NCI-H446 (cell line): ENCODE measurements around the gene MFN2.
A peak's percentile ranks its signal among the peaks of the same experiment; 100 is the strongest.
"Not testable (repeated sequence)": the region's sequence is repeated elsewhere in the genome, so short reads cannot be mapped to it uniquely, and the experiment has no call there.

Source experiments
- DNase-seq, 2 experiments: peaks; one replicate each; lab custom pipeline; 2025; lab: John Stamatoyannopoulos, UW

The MFN2 gene

GRCh38 chr1:11979851-11980675 is at the start of gene MFN2:
Gene MFN2, plus strand, starts transcription at chr1:11980444. Its CDS starts 8,725 bp downstream, at chr1:11989169.
- peak; percentile 98 to 99 for DNase-seq

- no peak for DNase-seq
Observed at GRCh38 chr1:11930571-11931445, 49.4 kb upstream of the MFN2 start.

- DNase-seq, result no peak
Observed at GRCh38 chr1:11931845-11932244, 48.4 kb upstream of the MFN2 start.

DNA sequence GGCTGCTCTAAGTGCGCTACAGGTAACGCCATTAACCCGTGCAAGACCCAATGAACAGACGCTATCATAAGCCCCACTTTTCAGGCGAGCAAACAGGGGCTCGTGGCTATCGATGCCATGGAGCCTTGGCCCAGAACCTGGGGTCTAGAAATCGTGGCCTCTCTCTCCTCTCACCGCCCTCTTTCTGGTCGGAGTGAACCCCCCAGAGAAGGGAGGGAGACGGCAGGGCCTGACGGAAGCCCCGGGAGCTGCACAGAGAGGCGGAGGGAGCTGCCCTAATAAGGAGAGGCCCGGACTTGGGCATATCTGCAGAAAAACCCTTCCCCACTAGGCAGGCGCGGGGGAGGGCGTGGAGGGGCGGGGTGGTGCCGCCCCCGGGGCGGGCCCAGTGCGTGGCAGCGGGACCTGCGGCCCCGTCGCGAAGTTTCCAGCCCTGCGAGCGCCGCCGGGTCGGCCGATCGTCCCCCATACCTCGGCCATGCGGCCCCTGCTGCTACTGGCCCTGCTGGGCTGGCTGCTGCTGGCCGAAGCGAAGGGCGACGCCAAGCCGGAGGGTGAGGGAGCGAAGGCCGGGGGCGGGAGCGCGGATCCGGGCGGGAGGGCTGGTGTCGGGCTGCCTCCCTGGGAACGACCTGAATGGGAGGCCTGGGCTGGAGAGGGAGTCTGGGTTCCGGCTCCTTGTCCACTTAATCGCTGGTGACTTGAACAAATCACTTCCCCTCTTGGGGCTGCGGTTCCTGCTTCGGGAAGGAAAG is 45.8 kb upstream of the MFN2 start, which contains the start of gene PLOD1:
TSS of gene PLOD1 (plus strand) at position 416 of the 755 bp plus-strand sequence. CDS start at position 479, 63 bp downstream.
- peak; percentile 70 to 90 for DNase-seq

DNA sequence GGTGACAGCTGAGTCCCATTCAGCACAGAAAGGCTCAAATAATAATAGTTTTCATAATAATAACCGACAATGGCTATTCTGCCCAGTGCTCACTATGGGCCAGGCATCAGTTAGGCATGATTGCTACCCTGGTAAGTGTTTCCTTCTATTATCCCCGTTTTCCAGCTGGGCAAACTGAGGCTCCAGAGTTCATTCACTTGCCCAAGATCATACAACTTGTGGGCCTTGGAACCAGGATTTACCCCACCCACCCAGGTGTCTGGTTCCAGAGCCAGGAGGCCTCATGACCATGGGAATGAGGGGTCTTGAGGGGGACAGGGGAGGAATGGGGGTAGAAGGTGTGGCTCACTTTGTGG is 45.2 kb upstream of the MFN2 start:
- DNase-seq, result no peak

GRCh38 chr1:11935733-11936132 is 44.5 kb upstream of the MFN2 start:
- not testable (repeated sequence) for DNase-seq

GRCh38 chr1:11938722-11939526 is 41.3 kb upstream of the MFN2 start:
- DNase-seq, result peak in 1 of 2 experiments; percentile 60

DNA sequence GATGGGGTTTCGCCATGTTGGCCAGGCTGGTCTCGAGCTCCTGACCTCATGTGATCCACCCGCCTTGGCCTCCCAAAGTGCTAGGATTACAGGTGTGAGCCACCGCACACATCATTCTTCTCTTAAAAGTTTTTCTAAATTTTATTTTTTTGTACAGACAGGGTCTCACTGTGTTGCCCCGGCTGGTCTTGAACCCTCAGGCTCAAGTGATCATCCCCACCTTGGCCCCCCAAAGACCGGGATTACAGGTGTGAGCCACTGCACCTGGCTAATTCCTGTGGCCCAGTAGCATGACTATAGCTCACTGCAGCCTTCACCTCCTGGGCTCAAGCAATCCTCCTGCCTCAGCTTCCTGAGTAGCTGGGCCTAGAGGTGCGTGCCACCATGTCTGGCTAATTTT is 40.5 kb upstream of the MFN2 start:
- DNase-seq, result not testable (repeated sequence)

DNA sequence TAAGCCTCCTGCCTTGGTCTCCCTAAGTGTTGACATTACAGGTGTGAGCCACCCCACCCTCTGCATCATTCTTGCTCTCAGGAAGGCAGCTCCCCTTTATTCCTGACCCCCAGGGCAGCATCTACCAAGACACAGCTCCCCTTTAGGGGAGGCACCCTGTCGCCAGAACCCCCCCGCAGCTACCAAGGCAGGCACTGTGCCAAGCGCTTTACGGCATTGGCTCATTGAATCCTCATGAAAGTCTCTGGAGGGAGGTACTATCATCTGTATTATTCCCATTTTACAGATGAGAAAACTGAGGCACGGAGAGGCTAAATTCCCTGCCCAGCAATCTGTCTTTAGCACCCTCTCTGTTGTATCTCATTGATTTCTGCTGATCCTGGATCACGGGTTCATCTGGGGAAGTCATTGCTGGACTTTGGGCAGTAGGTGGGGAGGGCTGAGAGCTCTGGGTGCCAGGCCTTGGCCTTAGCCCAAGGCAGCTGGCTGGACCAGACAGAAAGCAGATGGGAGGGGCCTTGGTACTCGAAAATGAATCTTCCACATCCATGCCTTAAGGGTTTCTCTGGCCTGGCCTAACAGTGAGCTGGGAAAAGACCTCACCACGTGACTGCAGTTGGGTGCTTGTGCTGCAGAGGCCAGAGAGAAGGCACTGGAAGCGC is 39.9 kb upstream of the MFN2 start:
- peak; percentile 33 to 85 for DNase-seq

DNA sequence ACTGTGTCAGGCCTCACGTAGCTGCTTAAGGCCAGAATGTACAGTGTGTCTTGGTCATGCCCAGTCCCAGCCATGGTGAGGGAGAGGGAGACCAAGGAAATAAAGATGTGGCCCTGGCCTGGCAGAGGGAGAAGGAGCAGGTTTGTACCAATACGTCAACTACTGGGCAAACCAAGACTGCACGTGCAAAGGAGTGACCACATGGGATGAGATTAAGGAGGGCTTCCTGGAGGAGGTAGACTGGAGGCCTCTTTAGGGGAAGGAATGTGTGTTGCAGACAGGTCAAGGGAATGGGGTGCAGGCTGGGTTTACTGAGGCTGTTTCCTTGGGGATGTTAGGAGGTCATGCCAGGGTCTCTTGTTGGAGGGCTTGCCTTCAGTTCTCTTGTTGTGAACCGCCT is 38.0 kb upstream of the MFN2 start:
- DNase-seq, result no peak

DNA sequence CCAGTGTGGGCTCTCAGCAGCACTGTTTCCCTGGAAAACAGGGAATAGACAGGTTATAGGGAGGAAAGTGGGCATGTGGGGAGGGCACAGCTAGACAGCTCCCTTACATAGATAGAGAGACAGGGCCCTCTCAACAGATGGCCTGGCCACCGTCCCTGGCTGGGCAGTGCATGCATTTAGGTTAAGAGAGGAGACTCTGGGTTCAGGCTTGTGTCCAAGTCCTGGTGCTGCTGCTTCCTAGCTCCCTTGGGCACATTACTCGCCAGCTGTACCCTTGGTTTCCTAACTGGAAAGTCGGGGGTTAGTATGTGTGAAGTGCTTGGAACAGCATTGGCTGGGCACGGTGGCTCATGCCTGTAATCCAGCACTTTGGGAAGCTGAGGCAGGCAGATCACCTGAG is 36.6 kb upstream of the MFN2 start:
- DNase-seq, result peak in 1 of 2 experiments; percentile 87

GRCh38 chr1:11944358-11944931 is 35.8 kb upstream of the MFN2 start:
- DNase-seq, result peak in 1 of 2 experiments; percentile 25

DNA sequence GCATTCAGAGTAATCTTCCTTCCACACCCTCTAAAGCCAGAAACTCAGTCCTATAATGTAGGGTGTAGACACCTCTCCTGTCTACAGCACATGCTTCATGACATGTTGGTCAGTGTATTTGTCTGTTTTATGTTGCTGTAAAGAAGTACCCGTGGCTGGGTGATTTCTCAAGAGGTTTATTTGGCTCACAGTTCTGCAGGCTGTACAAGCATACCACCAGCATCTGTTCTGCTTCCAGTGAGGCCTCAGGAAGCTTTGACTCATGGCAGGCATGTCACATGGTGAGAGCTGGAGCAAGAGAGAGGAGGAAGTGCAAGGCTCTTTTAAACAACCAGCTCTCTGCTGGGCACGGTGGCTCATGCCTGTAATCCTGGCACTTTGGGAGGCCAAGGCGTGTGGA is 33.6 kb upstream of the MFN2 start:
- no peak for DNase-seq

DNA sequence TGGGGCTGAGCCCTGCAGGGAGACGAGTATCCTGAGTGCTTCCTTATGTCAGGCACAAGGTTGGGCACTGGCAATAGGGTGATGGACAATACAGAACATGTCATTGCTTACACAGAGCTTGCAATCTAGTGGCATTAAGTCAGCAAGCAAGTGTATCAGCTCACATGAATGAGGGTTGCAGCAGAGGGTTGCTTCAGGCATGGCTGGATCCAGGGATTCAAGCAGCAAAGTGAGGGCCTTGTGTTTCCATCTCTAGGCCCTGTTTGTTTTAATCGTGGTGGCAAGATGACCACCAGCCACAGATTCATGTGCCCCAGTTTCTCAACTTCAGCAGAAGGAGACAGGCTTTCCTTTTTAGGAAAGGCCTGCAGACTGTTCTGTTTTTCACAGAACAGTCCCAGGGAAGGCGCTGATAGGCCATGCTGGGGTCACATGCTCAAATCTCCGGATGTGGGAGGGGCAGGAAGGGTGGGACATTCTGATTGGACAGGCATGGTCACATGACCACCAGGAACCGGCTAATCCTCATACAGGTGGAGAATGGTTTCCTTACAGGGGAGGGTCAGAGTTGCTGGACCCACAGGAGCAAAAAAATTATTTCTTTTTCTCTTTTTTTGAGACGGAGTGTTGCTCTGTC is 31.3 kb upstream of the MFN2 start:
- DNase-seq, result no peak

DNA sequence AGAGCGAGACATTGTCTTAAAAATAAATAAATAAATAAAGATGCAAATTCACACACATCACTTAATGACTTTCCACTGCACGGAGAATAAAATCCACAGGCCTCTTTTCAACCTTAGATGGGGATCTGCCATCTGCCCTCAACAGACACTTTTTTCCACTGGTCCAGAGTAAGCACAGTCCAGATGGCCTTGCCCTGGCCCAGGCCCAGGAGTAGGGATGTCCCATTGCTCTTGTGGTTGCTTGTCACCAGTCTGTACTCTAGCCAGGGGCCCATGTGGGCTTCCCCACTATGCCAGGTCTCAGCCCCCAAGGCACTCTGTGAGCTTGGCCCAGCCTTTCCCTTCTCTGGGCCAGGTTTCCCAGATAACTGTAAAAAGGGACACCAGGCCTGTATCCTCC is 28.3 kb upstream of the MFN2 start:
- DNase-seq, result peak; percentile 17 to 84

DNA sequence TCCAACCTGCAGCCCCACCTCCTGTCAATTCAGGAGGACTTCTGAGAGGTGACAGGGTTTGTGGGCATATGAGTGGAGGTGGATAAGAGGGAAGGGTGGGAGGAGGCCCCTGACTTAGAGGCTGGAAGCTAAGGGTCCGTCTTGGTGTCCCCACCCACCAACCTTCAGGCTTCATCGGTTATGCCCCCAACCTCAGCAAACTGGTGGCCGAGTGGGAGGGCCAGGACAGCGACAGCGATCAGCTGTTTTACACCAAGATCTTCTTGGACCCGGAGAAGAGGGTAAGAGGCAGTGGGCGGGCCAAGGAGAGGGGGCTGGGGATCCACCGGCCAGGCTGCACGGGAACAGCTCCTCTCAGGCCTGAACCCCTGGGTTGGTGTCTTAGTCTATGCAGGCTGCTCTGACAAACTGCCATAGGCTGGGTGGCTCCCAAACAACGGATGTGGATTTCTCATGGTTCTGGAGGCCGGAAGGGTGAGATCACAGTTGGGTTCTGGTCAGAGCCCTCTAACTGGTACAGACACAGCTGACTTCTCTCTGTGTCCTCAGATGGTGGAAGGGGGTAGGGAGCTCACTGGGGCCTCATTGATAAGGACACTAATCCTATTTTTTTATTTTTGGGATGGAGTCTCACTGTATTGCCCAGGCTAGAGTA is 27.7 kb upstream of the MFN2 start:
- no peak for DNase-seq

GRCh38 chr1:11955221-11955620 is 25.0 kb upstream of the MFN2 start:
- no peak for DNase-seq

DNA sequence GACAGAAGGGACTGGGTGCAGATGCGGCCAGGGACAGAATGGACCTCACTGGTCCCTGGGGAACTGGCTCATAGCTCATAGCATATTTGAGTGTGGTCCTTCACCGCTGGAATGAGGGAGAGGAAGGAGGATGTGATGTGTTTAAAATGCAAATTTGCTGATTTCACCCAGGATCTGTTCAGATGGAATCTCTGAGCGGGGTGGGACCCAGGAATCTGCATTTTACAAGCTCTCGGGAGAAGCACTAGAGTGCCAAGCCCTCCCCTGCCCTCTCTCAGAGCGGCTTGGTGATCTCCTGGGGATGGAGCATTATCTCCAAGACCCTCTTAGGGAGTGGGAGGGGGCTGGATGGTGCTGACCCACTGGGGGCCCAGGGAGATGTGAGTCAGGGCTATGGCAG is 22.8 kb upstream of the MFN2 start:
- no peak for DNase-seq

DNA sequence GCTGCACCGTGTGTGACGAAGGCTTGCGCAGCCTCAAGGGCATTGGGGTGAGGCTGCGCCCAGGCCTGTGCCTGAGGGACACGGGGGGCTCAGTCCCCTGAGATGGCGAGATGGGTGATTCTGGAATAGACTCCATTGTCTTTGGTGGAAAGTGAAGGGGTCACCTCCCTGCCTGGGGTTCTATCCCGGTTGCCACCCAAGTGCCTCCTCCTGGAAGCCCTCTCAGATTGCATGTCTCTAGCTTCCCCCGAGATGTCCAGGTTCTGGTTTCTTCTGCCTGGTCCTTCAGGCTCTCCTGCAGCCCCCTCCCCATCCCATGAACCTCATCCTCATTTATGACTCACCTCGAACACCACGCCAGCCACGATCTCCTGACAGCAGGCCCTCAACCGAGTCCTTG is 22.3 kb upstream of the MFN2 start:
- no peak for DNase-seq
